Ovary (tissue), 9 donors: ENCODE results near the gene HEPHL1. TPM values are rescaled to one million over a fixed set of nuclear protein-coding genes. Genes with fewer than 3 reads are reported as not detected.
A peak's percentile ranks its signal among the peaks of the same experiment; 100 is the strongest.

ENCODE experiments used
- DNase-seq, 5 donors: peaks; one replicate each; pipeline ENCODE4 v3.0.0-alpha.2; 2019 to 2020
- H3K27ac ChIP-seq, 2 donors: fragments of 200-600 bp; one replicate each; pipeline versions ENCODE4 v1.5.1 to v1.8.0; 2019 to 2022
- H3K27me3 ChIP-seq: fragments of 200-600 bp; one replicate; pipeline ENCODE4 v1.8.0; 2022
- H3K36me3 ChIP-seq: fragments of 200-600 bp; sonication (generic); one replicate; pipeline ENCODE4 v1.5.1; 2019
- H3K4me1 ChIP-seq: one replicate; pipeline ENCODE4 v1.8.1; 2013; ENCODE audit warnings: mild to moderate bottlenecking, moderate library complexity; ENCODE audit not compliant: insufficient read depth
- H3K4me3 ChIP-seq: fragments of 200-600 bp; sonication (generic); one replicate; pipeline ENCODE4 v1.5.1; 2017
- H3K9me3 ChIP-seq, 2 donors: fragments of 200-600 bp in 1 of 2; sonication (generic) in 1 of 2; one replicate each; pipeline versions ENCODE4 v1.5.1 to v1.8.1; 2013 to 2019; ENCODE audit warnings: mild to moderate bottlenecking in 1 of 2, moderate library complexity in 1 of 2
- CTCF ChIP-seq, 3 donors: fragments of 450-650 bp in 2 of 3; fragments of 200-600 bp in 1 of 3; IDR thresholded peaks; one replicate each; pipeline versions ENCODE4 v1.5.1 to v1.8.0; 2016 to 2022; ENCODE audit warnings: antibody characterized with exemption in 3 of 3, mild to moderate bottlenecking in 1 of 3
- EP300 ChIP-seq: sonication (generic); formaldehyde crosslinking; IDR thresholded peaks from one replicate; pipeline ENCODE4 v1.6.1; 2017; ENCODE audit warnings: antibody characterized with exemption
- POLR2A ChIP-seq: fragments of 450-650 bp; IDR thresholded peaks from one replicate; pipeline ENCODE4 v1.6.1; 2017; ENCODE audit warnings: antibody characterized with exemption, mild to moderate bottlenecking, moderate library complexity
- WGBS, 3 donors: extraction: QIAGEN DNeasy Blood & Tissue Kit in 1 of 3; methylation state at CpG; one replicate each; pipeline versions ENCODE4 v1.1.5 to v1.1.7; 2013 to 2017; 5-methylcytosine and 5-hydroxymethylcytosine counted together
- intact Hi-C, 4 donors: fragments of 100-400 bp; cut with DNase I; formaldehyde crosslinking; loops; one replicate each; pipeline versions ENCODE4 v1.11.0 to v1.15.1; 2022 to 2023
- polyA plus RNA-seq, 2 donors: library from polyadenylated mRNA; stranded (reverse); fragments of 200-250 nt in 1 of 2; fragments of 350-450 nt in 1 of 2; fragmentation: Illumina TruSeq in 1 of 2; extraction: RNeasy Lipid Tissue Mini Kit (QIAGEN cat#74804) in 1 of 2; gene quantifications; one replicate each; pipeline ENCODE4 v1.2.3, GENCODE V29; 2013 to 2014
- total RNA-seq, 7 donors: library from RNA; depleted of rRNA in 2 of 7; stranded (reverse); fragments of >200 nt in 2 of 7; fragmentation: NEBNext Ultra II Directional in 3 of 7; extraction: Animal tissue kit (Norgen Biotek cat#: 25700) in 3 of 7; gene quantifications; one replicate each; pipeline versions ENCODE4 v1.1.0 to v1.2.4, GENCODE V29; 2016 to 2023
- donor health status: DM: no; HTN: no; CAD: no; lungs with moderate emphysema.
- donor health status: DM: no; HTN: no; CAD: no.
- donor health status: Bipolar disorder and iron deficiency.
- donor health status: DM: yes; HTN: yes; CAD: no.
- donor health status: DM: no; HTN: no; CAD: no.
- donor health status: DM: yes; HTN: yes; CAD: no.

HEPHL1 gene
- total and polyA plus RNA-seq, 9 donors: 0.02 to 0.03 TPM; not detected in 7

DNA sequence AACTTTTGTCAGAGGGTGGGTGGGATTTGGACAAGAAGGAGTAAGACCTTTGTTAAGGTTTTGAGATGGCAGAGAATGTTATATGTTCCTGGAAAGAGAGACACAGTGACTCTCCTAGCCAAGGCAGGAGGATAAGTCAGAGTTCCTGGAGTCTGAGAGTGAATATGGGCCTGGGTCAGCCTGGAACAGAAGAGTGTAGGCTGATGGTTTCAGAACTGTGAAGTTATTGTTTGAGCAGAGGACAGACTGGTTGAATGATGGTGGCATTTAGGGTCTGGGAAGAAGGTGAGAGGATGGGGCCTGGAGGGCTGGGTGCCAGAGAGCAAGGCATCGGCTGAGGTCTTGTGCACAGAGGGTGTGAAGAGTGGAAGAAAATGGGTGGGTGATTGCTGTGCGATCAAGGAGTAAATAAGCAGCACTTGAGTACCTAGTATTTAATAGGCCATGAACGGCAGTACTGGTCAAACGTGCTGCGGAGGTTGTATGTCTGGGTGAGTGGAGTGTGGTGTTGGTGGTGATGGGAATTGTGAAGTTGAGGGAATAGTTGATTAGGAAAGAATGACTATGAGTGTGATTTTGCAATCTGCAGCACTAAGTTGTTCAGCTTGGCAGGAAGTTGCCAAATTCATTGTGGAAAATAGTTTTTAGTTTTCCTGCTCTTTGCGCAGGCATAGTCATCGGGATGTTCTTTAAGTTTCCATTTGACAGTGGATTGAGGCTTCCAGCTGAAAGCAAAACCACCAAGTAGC, 109.3 kb downstream of the HEPHL1 start:
- Histone ChIP-seq H3K4me1 (peaks cover 23% of the 10 kb centered on the region), H3K27ac (peak overlapping the region; percentile 87 to 91), H3K27me3 (no peaks in the 10 kb centered on the region), H3K9me3 (no peaks in the 10 kb centered on the region), H3K36me3 (no peaks in the 10 kb centered on the region), H3K4me3 (peak overlapping the region; percentile 79)
- peak; percentile 59 for TF ChIP-seq POLR2A
- peak; percentile 88 for TF ChIP-seq EP300
- TF ChIP-seq CTCF (IDR thresholded peaks at IDR 0.05): no peak
- WGBS, 3 donors: 45 to 63% (median 56%) methylated on average over 7 of the region's 7 CpGs
- intact Hi-C loops: no loop called here
- peak in 1 of 5 donors; percentile 67 for DNase-seq

DNA sequence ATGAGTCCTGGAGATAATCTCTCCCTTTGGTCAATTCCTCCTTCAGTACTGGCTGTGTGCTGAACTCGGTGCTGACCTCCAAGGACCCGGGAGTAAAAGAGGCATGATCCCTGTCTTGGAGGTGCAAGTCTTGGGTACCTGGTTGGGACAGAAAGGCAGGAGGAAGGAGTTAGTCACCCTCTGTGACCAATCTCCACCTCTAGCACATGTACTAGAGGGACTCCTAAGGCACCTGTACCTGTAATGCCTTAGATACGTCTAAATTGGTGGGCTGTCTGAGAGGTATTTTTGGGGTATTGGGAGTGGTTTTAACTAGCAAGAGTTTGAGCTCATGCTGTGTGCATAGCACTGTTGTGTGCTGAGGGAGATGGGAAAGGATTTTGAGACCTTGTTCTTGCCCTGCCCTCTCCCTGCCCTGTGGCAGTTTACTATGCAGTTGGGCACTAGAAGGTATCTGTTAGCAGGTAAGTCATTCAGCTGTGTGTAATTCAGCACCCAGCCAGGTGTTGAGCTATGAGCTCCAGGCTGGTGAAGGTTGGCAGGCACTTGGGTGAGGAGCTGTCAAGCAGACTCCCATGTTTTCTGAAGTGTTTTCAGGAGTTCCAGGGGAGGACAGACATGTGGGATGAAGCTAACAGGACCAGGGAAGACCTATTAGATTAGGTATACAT, 110.0 kb downstream of the HEPHL1 start:
- no peak for TF ChIP-seq CTCF (IDR thresholded peaks at IDR 0.05)
- TF ChIP-seq POLR2A: no peak
- no peak for TF ChIP-seq EP300
- Histone ChIP-seq H3K27me3 (no peaks in the 10 kb centered on the region), H3K4me1 (peaks cover 23% of the 10 kb centered on the region), H3K27ac (peak overlapping the region in 1 of 2 donors; percentile 48), H3K36me3 (no peaks in the 10 kb centered on the region), H3K9me3 (no peaks in the 10 kb centered on the region), H3K4me3 (no peak overlapping the region)
- DNase-seq: no peak
- WGBS, 3 donors: 54 to 59% (median 54%) methylated on average over 3 of the region's 3 CpGs
- intact Hi-C loops: no loop called here

DNA sequence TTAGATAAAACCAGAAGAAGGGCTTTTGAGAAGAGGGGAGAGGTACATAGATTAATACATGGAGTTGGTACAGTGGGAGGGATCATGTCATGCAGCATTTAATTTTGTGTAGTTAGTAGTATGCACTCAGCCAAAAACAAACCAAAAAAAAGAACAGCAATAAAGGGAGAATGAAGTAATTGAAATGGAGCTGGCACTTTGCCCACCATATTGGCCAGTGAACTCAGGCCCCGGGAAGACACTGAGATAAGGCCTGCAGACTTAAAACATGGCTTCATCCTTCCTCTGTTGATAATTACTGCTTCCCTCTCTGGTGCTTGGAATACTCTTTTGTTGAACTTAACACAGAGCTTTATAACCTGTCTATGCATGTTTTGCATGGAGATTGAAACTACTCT, 110.6 kb downstream of the HEPHL1 start:
- H3K36me3 ChIP-seq: no peaks in the 10 kb centered on the region
- TF ChIP-seq POLR2A (no peak), CTCF (IDR thresholded peaks at IDR 0.05) (no peak), EP300 (no peak)
- no peak overlapping the region for H3K4me3 ChIP-seq
- DNase-seq: peak in 3 of 5 donors; percentile 27 to 59 (median 51)
- intact Hi-C loops: no loop called here
- H3K4me1 ChIP-seq: peaks cover 23% of the 10 kb centered on the region
- H3K27me3 ChIP-seq: no peaks in the 10 kb centered on the region
- H3K9me3 ChIP-seq: no peaks in the 10 kb centered on the region
- 0 to 5% (median 2%) methylated on average over 1 of the region's 1 CpG for WGBS, 3 donors
- H3K27ac ChIP-seq: peak overlapping the region in 1 of 2 donors; percentile 48

GRCh38 chr11:94132152-94132558, 111.0 kb downstream of the HEPHL1 start:
- Histone ChIP-seq H3K27ac (no peak overlapping the region), H3K27me3 (no peaks in the 10 kb centered on the region), H3K4me1 (peaks cover 23% of the 10 kb centered on the region), H3K4me3 (no peak overlapping the region), H3K36me3 (no peaks in the 10 kb centered on the region), H3K9me3 (no peaks in the 10 kb centered on the region)
- TF ChIP-seq CTCF (IDR thresholded peaks at IDR 0.05): no peak
- WGBS, 3 donors: 48 to 56% (median 56%) methylated on average over 5 of the region's 5 CpGs
- intact Hi-C loops: no loop called here
- DNase-seq: peak in 3 of 5 donors; percentile 31 to 56 (median 51)
